Colonic mucosa (tissue), 4 donors: ENCODE results near the gene NAP1L1. TPM values are rescaled to one million over a fixed set of nuclear protein-coding genes. Genes with fewer than 3 reads are reported as not detected.
"Not testable (repeated sequence)": the region's sequence is repeated elsewhere in the genome, so short reads cannot be mapped to it uniquely, and the experiment has no call there.

Experiments
- DNase-seq: peaks from one replicate; pipeline ENCODE4 v3.0.0-alpha.2; 2020
- H3K27ac ChIP-seq: fragments of 200-600 bp; one replicate; pipeline ENCODE4 v1.8.0; 2021
- H3K27me3 ChIP-seq: fragments of 200-600 bp; one replicate; pipeline ENCODE4 v1.8.0; 2021
- H3K36me3 ChIP-seq: fragments of 200-600 bp; one replicate; pipeline ENCODE4 v1.8.0; 2021
- H3K4me1 ChIP-seq: fragments of 200-600 bp; one replicate; pipeline ENCODE4 v1.8.0; 2021; ENCODE audit warnings: mild to moderate bottlenecking
- H3K4me3 ChIP-seq: fragments of 200-600 bp; one replicate; pipeline ENCODE4 v1.8.0; 2021
- H3K9ac ChIP-seq, 2 donors: one replicate each; pipeline ENCODE4 v1.7.0; 2013; ENCODE audit warnings: control low read depth in 2 of 2, low read depth in 2 of 2, low read length in 2 of 2
- H3K9me3 ChIP-seq: fragments of 200-600 bp; one replicate; pipeline ENCODE4 v1.8.0; 2021
- intact Hi-C: fragments of 100-400 bp; cut with DNase I; formaldehyde crosslinking; loops from one replicate; pipeline ENCODE4 v1.14.1; 2022
- total RNA-seq, 2 donors: library from RNA; stranded (reverse); fragmentation: NEBNext Ultra II Directional in 1 of 2; extraction: Animal tissue kit (Norgen Biotek cat#: 25700) in 1 of 2; gene quantifications; one replicate each; pipeline ENCODE4 v1.2.1, GENCODE V29; 2021
- TF ChIP-seq, protein P1 (sequence below): fragments of 200-600 bp; IDR thresholded peaks from one replicate; pipeline ENCODE4 v1.8.0; 2022; ENCODE audit warnings: antibody characterized with exemption, mild to moderate bottlenecking
- donor health status: healthy.
- donor health status: DM: no; HTN: no; CAD: no.
- donor health status: DM: no; HTN: no; CAD: no.

NAP1L1 gene
- total RNA-seq, 2 donors from 2014 or later = 163 to 171 TPM

DNA sequence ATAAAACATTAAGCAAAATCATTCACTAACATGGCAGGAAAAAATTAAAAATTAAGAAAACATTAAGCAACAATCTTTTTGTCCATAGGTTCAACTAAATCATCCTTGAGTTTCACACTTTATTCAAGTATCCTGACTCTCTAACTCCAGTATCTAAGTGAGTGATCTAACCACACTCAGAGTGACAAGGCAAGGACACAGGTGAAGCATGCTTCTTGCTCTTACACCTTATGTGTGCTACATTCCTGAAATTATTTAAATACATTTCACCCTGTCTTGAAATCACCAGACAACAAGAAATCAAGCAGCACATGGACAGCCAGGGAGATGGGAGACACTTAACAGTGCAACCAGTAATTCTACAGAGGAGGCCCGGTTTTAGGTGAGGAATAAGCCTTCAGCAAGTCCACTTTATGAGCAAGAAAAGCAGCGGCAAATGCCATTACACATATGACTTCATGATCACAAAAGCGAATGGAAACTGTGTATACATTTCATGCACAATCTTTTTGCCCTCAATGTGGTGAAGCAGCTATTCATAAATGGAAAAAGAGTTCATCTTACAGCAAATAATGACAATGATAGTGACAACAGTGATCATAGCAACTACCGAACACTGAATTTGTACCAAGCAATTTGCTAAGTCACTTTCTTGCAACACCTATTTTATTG lies 90.3 kb downstream of the NAP1L1 start:
- Histone ChIP-seq H3K36me3 (no peaks in the 10 kb centered on the region), H3K9me3 (no peaks in the 10 kb centered on the region), H3K9ac (no peak overlapping the region), H3K27ac (no peak overlapping the region), H3K4me3 (no peak overlapping the region), H3K27me3 (no peaks in the 10 kb centered on the region), H3K4me1 (no peaks in the 10 kb centered on the region)
- DNase-seq = no peak
- TF ChIP-seq, protein P1, sequence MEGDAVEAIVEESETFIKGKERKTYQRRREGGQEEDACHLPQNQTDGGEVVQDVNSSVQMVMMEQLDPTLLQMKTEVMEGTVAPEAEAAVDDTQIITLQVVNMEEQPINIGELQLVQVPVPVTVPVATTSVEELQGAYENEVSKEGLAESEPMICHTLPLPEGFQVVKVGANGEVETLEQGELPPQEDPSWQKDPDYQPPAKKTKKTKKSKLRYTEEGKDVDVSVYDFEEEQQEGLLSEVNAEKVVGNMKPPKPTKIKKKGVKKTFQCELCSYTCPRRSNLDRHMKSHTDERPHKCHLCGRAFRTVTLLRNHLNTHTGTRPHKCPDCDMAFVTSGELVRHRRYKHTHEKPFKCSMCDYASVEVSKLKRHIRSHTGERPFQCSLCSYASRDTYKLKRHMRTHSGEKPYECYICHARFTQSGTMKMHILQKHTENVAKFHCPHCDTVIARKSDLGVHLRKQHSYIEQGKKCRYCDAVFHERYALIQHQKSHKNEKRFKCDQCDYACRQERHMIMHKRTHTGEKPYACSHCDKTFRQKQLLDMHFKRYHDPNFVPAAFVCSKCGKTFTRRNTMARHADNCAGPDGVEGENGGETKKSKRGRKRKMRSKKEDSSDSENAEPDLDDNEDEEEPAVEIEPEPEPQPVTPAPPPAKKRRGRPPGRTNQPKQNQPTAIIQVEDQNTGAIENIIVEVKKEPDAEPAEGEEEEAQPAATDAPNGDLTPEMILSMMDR = no peak
- intact Hi-C loops = no loop called here

DNA sequence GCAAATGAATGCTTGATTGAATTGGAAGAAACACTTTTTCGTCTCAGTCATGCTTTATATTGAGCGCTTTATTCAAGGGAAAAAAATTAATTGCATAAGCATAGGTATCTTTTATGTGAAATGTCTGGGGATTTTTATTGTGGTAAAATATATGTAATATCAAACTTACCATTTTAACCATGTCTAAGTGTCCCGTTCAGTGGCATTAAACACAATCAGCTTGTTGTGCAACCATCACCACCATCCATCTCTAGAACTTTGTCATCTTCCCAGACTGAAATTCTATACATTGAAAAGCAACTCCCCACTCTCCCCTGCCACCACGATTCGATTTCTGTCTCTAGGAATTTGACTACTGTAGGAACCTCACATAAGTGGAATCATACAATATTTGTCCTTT lies 92.7 kb downstream of the NAP1L1 start:
- no peak for DNase-seq
- no peaks in the 10 kb centered on the region for H3K9me3 ChIP-seq
- H3K4me1 ChIP-seq = no peaks in the 10 kb centered on the region
- no peak overlapping the region for H3K27ac ChIP-seq
- H3K27me3 ChIP-seq = no peaks in the 10 kb centered on the region
- H3K36me3 ChIP-seq = no peaks in the 10 kb centered on the region
- TF ChIP-seq, protein P1 = no peak
- intact Hi-C loops = no loop called here
- no peak overlapping the region for H3K9ac ChIP-seq
- H3K4me3 ChIP-seq = no peak overlapping the region

DNA sequence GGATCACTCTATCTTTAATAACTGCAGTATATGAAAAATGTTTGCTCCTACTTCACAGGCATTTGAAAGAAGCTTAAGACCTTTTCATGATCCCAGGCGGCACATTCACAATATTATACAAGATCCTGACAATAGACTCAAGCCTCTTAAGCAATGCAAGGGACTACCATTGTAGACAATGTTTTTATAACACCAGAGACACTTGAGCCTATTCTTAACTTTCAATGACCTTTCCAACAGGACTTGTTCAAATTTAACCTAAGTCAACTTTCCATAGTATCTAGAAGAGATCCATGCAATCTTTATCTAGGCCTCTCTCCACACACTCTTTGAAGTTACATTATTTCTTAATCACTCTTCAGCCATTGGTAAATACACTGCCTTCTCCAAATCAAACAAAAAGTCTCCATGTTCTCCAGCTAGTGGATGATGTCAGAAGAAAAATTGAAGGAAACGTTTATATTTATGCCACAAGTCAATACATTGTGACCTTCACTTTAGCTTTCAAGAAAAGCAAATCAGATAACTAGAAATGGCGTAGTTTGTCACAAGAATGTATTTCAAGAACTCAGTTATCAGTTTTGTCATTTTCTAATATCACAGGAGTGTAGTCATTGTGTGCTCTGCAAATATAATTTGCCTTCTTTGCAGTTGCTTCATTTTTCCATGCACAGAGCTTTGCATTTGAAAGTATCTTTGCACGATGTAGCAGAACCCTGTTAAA lies 94.1 kb downstream of the NAP1L1 start:
- no peaks in the 10 kb centered on the region for H3K27me3 ChIP-seq
- H3K4me1 ChIP-seq = no peaks in the 10 kb centered on the region
- no peak overlapping the region for H3K4me3 ChIP-seq
- TF ChIP-seq, protein P1 = no peak
- no peak overlapping the region for H3K9ac ChIP-seq
- no peaks in the 10 kb centered on the region for H3K9me3 ChIP-seq
- DNase-seq = no peak
- no peaks in the 10 kb centered on the region for H3K36me3 ChIP-seq
- no peak overlapping the region for H3K27ac ChIP-seq
- intact Hi-C loops = no loop called here

DNA sequence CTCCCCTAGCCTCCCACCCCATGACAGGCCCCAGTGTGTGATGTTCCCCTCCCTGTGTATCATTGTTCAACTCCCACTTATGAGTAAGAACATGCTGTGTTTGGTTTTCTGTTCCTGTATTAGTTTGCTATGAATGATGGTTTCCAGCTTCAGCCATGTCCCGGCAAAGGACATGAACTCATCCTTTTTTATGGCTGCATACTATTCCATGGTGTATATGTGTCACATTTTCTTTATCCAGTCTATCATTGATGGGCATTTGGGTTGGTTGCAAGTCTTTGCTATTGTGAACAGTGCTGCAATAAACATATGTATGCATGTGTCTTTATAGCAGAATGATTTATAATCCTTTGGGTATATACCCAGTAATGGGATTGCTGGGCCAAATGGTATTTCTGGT lies 96.8 kb downstream of the NAP1L1 start:
- H3K27me3 ChIP-seq, intact Hi-C loops, H3K9me3 ChIP-seq, DNase-seq, H3K36me3 ChIP-seq, H3K4me1 ChIP-seq, H3K27ac ChIP-seq, H3K4me3 ChIP-seq, H3K9ac ChIP-seq: not testable (repeated sequence)

Other genes with a start within 250 kb of the NAP1L1 start
- 10 to 100 TPM in 1 of 2 donors, 1 to 10 TPM in 1; 5.7 to 10.4 TPM for gene PHLDA1, start 52.9 kb downstream of the NAP1L1 start, total RNA-seq